Lower lobe of right lung (tissue), 2 donors: ENCODE results near the gene NXNL2. TPM values are rescaled to one million over a fixed set of nuclear protein-coding genes. Genes with fewer than 3 reads are reported as not detected.
A peak's percentile ranks its signal among the peaks of the same experiment; 100 is the strongest.

Source experiments
- ATAC-seq, 2 donors: fragments of 200-7000 bp; cut with Tn5 transposase; one replicate each; pipeline ENCODE4 v1.9.1; 2020 to 2022; ENCODE audit warnings: mild to moderate bottlenecking in 2 of 2, moderate library complexity in 2 of 2
- DNase-seq: peaks from one replicate; pipeline ENCODE4 v3.0.0-alpha.2; 2020
- H3K27ac ChIP-seq: fragments of 200-600 bp; one replicate; pipeline ENCODE4 v1.8.0; 2022
- H3K27me3 ChIP-seq: fragments of 200-600 bp; one replicate; pipeline ENCODE4 v1.8.0; 2022; ENCODE audit warnings: low read depth
- H3K36me3 ChIP-seq: fragments of 200-600 bp; one replicate; pipeline ENCODE4 v1.8.0; 2022; ENCODE audit warnings: mild to moderate bottlenecking
- H3K4me1 ChIP-seq: fragments of 200-600 bp; one replicate; pipeline ENCODE4 v1.8.0; 2022
- H3K4me3 ChIP-seq: fragments of 200-600 bp; one replicate; pipeline ENCODE4 v1.8.0; 2022; ENCODE audit warnings: mild to moderate bottlenecking
- H3K9me3 ChIP-seq: fragments of 200-600 bp; one replicate; pipeline ENCODE4 v1.8.0; 2022
- intact Hi-C: fragments of 100-400 bp; cut with DNase I; formaldehyde crosslinking; loops from one replicate; pipeline ENCODE4 v1.11.0; 2022
- total RNA-seq: library from RNA; stranded (reverse); fragmentation: NEBNext Ultra II Directional; extraction: Animal tissue kit (Norgen Biotek cat#: 25700); gene quantifications from one replicate; pipeline ENCODE4 v1.2.1, GENCODE V29; 2021
- TF ChIP-seq, protein P1 (sequence below): fragments of 200-600 bp; IDR thresholded peaks from one replicate; pipeline ENCODE4 v1.8.0; 2022; ENCODE audit warnings: antibody characterized with exemption, mild to moderate bottlenecking
- donor health status: DM: no; HTN: yes; CAD: no; lungs with severe emphysema.

Gene NXNL2
- total RNA-seq, 1 donor from 2014 or later, result 0.71 TPM

DNA sequence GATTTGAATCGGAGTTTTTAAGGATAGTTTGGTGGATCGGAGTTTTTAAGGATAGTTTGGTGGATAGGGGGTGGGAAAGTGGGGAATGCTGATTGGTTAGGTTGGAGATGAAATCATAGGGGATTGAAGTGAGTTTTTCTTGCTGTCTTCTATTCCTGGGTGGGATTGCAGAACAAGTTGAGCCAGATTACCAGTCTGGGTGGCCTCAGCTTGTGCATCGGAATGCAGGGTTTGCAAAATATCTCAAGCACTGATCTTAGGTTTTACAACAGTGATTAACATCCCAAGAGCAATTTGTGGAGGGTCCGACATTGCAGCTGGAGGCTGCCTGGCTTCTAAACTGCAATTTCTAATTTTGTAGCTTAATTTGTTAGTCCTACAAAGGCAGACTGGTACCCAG lies 23.1 kb upstream of the NXNL2 start:
- Histone ChIP-seq H3K4me1 (no peaks in the 10 kb centered on the region), H3K36me3 (no peaks in the 10 kb centered on the region), H3K27me3 (no peaks in the 10 kb centered on the region), H3K4me3 (no peak overlapping the region), H3K9me3 (no peaks in the 10 kb centered on the region), H3K27ac (no peak overlapping the region)
- no peak for ATAC-seq
- intact Hi-C loops, result no loop called here
- DNase-seq, result peak; percentile 4
- TF ChIP-seq, protein P1, sequence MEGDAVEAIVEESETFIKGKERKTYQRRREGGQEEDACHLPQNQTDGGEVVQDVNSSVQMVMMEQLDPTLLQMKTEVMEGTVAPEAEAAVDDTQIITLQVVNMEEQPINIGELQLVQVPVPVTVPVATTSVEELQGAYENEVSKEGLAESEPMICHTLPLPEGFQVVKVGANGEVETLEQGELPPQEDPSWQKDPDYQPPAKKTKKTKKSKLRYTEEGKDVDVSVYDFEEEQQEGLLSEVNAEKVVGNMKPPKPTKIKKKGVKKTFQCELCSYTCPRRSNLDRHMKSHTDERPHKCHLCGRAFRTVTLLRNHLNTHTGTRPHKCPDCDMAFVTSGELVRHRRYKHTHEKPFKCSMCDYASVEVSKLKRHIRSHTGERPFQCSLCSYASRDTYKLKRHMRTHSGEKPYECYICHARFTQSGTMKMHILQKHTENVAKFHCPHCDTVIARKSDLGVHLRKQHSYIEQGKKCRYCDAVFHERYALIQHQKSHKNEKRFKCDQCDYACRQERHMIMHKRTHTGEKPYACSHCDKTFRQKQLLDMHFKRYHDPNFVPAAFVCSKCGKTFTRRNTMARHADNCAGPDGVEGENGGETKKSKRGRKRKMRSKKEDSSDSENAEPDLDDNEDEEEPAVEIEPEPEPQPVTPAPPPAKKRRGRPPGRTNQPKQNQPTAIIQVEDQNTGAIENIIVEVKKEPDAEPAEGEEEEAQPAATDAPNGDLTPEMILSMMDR, result no peak

DNA sequence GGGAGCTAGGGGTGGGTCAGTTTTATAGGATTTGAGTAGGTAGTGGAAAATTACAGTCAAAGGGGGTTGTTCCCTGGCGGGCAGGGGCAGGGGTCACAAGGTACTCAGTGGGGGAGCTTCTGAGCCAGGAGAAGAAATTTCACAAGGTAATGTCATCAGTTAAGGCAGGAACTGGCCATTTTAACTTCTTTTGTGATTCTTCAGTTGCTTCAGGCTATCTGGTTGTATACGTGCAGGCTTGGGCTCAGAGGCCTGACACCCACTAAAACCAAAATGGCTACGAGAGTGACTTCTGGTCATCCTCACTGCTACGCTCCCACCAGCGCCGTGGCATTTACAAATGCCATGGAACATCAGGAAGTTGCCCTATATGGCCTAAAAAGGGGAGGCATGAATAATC lies 20.7 kb upstream of the NXNL2 start:
- DNase-seq, result peak; percentile 17
- TF ChIP-seq, protein P1, result no peak

DNA sequence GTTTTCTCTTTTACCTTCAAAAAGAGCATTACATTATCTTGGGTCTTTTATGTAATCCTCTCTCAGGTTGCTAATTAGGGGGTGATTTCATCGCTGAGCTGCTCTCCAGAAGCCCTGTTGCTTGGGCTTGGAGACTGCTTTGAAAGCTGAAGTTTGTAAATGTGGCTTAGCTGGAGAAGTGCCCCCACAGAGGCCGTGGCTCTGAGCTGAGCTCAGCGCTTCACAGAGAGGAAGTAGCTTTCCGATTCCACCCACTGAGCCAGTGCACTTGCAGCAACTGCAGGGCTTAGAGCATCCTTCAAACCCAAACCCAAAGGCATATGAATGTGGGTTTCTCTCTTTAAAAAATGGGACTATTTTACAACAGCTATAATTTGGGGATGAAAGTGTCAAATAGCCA lies 13.7 kb upstream of the NXNL2 start:
- intact Hi-C loops, result no loop called here
- Histone ChIP-seq H3K4me3 (no peak overlapping the region), H3K9me3 (no peaks in the 10 kb centered on the region), H3K27ac (no peak overlapping the region), H3K27me3 (no peaks in the 10 kb centered on the region), H3K4me1 (no peaks in the 10 kb centered on the region), H3K36me3 (no peaks in the 10 kb centered on the region)
- DNase-seq (peak; percentile 50), ATAC-seq (no peak)
- TF ChIP-seq, protein P1, result no peak

More for the DNA sequence above, 20.7 kb upstream of the NXNL2 start:
- no peaks in the 10 kb centered on the region for H3K4me1 ChIP-seq
- H3K27me3 ChIP-seq, result no peaks in the 10 kb centered on the region
- ATAC-seq, result no peak
- H3K4me3 ChIP-seq, result no peak overlapping the region
- no peak overlapping the region for H3K27ac ChIP-seq
- no peaks in the 10 kb centered on the region for H3K9me3 ChIP-seq
- intact Hi-C loops, result no loop called here
- H3K36me3 ChIP-seq, result no peaks in the 10 kb centered on the region

DNA sequence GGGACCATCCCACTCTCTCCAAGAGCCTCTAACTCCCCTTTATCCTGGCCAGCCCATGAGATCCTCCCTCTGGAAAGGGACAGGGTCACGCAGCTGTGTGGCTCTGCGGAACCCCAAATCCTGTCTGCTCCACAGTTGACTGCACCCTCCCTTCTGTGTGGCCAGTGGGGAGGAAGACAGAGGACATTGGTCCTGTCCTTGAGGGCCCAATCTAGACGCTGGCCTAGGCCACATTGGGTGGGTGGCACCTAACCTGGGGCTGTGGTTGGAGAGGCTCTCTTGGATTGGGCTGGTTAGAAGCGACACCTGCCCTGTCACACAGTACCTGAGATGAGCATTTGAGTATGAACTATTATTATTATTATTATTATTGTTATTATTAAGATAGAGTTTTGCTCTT lies 12.6 kb upstream of the NXNL2 start:
- intact Hi-C loops, result no loop called here
- Histone ChIP-seq H3K27ac (no peak overlapping the region), H3K4me3 (no peak overlapping the region), H3K36me3 (no peaks in the 10 kb centered on the region), H3K4me1 (no peaks in the 10 kb centered on the region), H3K9me3 (no peaks in the 10 kb centered on the region), H3K27me3 (no peaks in the 10 kb centered on the region)
- no peak for ATAC-seq
- TF ChIP-seq, protein P1, result no peak
- DNase-seq, result peak; percentile 5

DNA sequence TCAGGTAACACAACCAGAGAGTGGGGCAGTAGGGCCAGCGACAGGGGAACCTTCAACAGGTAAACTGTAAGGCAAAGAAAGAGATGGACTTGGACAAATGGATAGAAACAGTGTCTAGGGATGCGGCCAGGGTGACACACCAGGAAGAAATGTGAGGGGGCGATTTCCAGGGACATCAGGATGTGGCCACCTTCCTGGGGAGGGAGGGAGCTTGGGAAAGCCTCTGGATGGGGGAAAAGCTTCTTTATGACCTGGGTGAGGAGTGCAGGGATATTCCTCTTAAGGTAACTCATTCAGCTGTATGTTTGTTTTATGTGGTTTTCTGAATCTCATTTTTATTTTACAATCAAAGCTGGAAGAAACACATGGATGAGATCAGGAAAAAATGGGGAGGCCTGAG lies 11.9 kb upstream of the NXNL2 start:
- no peak overlapping the region for H3K4me3 ChIP-seq
- TF ChIP-seq, protein P1, result no peak
- DNase-seq (peak; percentile 9), ATAC-seq (no peak)
- H3K27ac ChIP-seq, result no peak overlapping the region
- H3K9me3 ChIP-seq, result no peaks in the 10 kb centered on the region
- H3K4me1 ChIP-seq, result no peaks in the 10 kb centered on the region
- H3K36me3 ChIP-seq, result no peaks in the 10 kb centered on the region
- no peaks in the 10 kb centered on the region for H3K27me3 ChIP-seq
- intact Hi-C loops, result no loop called here

- Histone ChIP-seq H3K36me3 (no peaks in the 10 kb centered on the region), H3K9me3 (no peaks in the 10 kb centered on the region), H3K27me3 (no peaks in the 10 kb centered on the region), H3K4me3 (no peak overlapping the region), H3K4me1 (no peaks in the 10 kb centered on the region), H3K27ac (no peak overlapping the region)
- DNase-seq, result no peak
- intact Hi-C loops, result no loop called here
- ATAC-seq, result no peak
- TF ChIP-seq, protein P1, result no peak
These were observed 10.1 kb upstream of the NXNL2 start for GRCh38 chr9:88524911-88525310.
